Suprapubic skin (tissue), 4 donors: Measurements from ENCODE around the gene ADAMTS9.

Experiments used
- CTCF ChIP-seq, 2 donors: fragments of 200-600 bp in 1 of 2; fragments of 450-650 bp in 1 of 2; sonication (generic) in 1 of 2; IDR thresholded peaks; one replicate each; pipeline ENCODE4 v1.5.1; 2016 to 2019; ENCODE audit warnings: antibody characterized with exemption in 2 of 2, mild to moderate bottlenecking in 1 of 2, moderate library complexity in 1 of 2
- EP300 ChIP-seq: sonication (generic); formaldehyde crosslinking; IDR thresholded peaks from one replicate; pipeline ENCODE4 v1.6.1; 2017; ENCODE audit warnings: antibody characterized with exemption
- POLR2A ChIP-seq, 2 donors: fragments of 450-650 bp; IDR thresholded peaks; one replicate each; pipeline ENCODE4 v1.6.1; 2017; ENCODE audit warnings: antibody characterized with exemption in 2 of 2, mild to moderate bottlenecking in 2 of 2, moderate library complexity in 2 of 2
- POLR2AphosphoS5 ChIP-seq, 3 donors: sonication (generic); formaldehyde crosslinking; IDR thresholded peaks; one replicate each; pipeline ENCODE4 v1.6.1; 2017; ENCODE audit warnings: antibody characterized with exemption in 3 of 3

GRCh38 chr3:64549869-64550268 is 137.9 kb downstream of the ADAMTS9 start:
- TF ChIP-seq POLR2A (IDR thresholded peaks at IDR 0.05) (no peak), CTCF (IDR thresholded peaks at IDR 0.05) (no peak), EP300 (no peak), POLR2AphosphoS5 (IDR thresholded peaks at IDR 0.05) (no peak)
